Activated CD4-positive, alpha-beta memory T cell treated with anti-CD3 and anti-CD28 coated beads, Interleukin-2, amount 10 ng/mL, durations not matched to agents 7 days and 5 days (primary cell): ENCODE results near the gene RNU5D-1. TPM values are rescaled to one million over a fixed set of nuclear protein-coding genes. Genes with fewer than 3 reads are reported as not detected.

Experiments used
- CTCF ChIA-PET: fragments of 350-600 bp; sonication (Branson Sonifier 250); formaldehyde crosslinking; loops from one replicate; lab custom pipeline; 2021; ENCODE audit warnings: antibody characterized with exemption, inconsistent platforms; lab: Charles Lee
- POLR2A ChIA-PET: fragments of 350-600 bp; sonication (Branson Sonifier 250); formaldehyde crosslinking; loops from one replicate; lab custom pipeline; 2021; ENCODE audit warnings: antibody characterized with exemption; lab: Charles Lee
- DNase-seq: peaks from one replicate; pipeline ENCODE4 v3.0.0-alpha.2; 2020
- H3K27ac Mint-ChIP-seq: one replicate; pipeline ENCODE4 v1.8.0; 2021; ENCODE audit warnings: mild to moderate bottlenecking, mixed read lengths
- H3K27me3 Mint-ChIP-seq: one replicate; pipeline ENCODE4 v1.8.0; 2021; ENCODE audit warnings: mixed read lengths
- H3K36me3 Mint-ChIP-seq: one replicate; pipeline ENCODE4 v1.8.0; 2021; ENCODE audit warnings: low read depth, mixed read lengths
- H3K4me1 Mint-ChIP-seq: one replicate; pipeline ENCODE4 v1.8.0; 2021; ENCODE audit warnings: mixed read lengths
- H3K4me3 Mint-ChIP-seq: one replicate; pipeline ENCODE4 v1.8.0; 2021; ENCODE audit warnings: mild to moderate bottlenecking, mixed read lengths
- H3K9me3 Mint-ChIP-seq: one replicate; pipeline ENCODE4 v1.8.0; 2021; ENCODE audit warnings: mixed read lengths
- total RNA-seq, 2 experiments: library from RNA; stranded (reverse); gene quantifications; one replicate each; pipeline ENCODE4 v1.2.3, GENCODE V29; 2021

RNU5D-1 gene
- total RNA-seq, 2 experiments from 2014 or later: not detected

GRCh38 chr1:44681905-44682882 is 48.8 kb downstream of the RNU5D-1 start:
- H3K27ac Mint-ChIP-seq: no peak overlapping the region
- no peak for DNase-seq
- ChIA-PET CTCF (interaction anchor here (1.6 kb wide), 1 partner anchor 29 kb away, joined by 3 read pairs; no protein-coding TSS in a partner anchor), POLR2A (interaction anchor here (1.0 kb wide), 1 partner anchor 7 kb away, joined by 3 read pairs; no protein-coding TSS in a partner anchor)
- no peaks in the 10 kb centered on the region for H3K9me3 Mint-ChIP-seq
- H3K4me3 Mint-ChIP-seq: no peak overlapping the region
- H3K4me1 Mint-ChIP-seq: peaks cover 4% of the 10 kb centered on the region
- H3K36me3 Mint-ChIP-seq: no peaks in the 10 kb centered on the region
- H3K27me3 Mint-ChIP-seq: peaks cover 3% of the 10 kb centered on the region

Other genes starting within 250 kb of the RNU5D-1 start
- 1 to 10 TPM; 4.3 to 5.6 TPM for gene TMEM53, start 56.7 kb downstream of the RNU5D-1 start, total RNA-seq
- 10 to 100 TPM; 20.8 to 21.2 TPM for gene ARMH1, start 56.5 kb downstream of the RNU5D-1 start, total RNA-seq
- gene KIF2C, start 8.7 kb upstream of the RNU5D-1 start, total RNA-seq: 100 to 1,000 TPM; 105 to 106 TPM
- gene RPS8, start 44.4 kb upstream of the RNU5D-1 start, total RNA-seq: 1,000 to 10,000 TPM; 1,610 to 1,658 TPM
- gene BEST4, start 57.0 kb upstream of the RNU5D-1 start, total RNA-seq: 1 to 10 TPM; 1.0 to 1.3 TPM
- 10 to 100 TPM; 62.8 to 63.5 TPM for gene PLK3, start 69.2 kb upstream of the RNU5D-1 start, total RNA-seq
- 1 to 10 TPM; 1.9 to 2.2 TPM for gene DYNLT4, start 76.2 kb upstream of the RNU5D-1 start, total RNA-seq
- gene BTBD19, start 77.4 kb upstream of the RNU5D-1 start, total RNA-seq: 1 to 10 TPM; 8.4 to 8.7 TPM
- gene PTCH2, start 112.1 kb upstream of the RNU5D-1 start, total RNA-seq: 1 to 10 TPM in 1 of 2 experiments, under 1 TPM in 1; 0.58 to 1.0 TPM